Measurements from ENCODE around the gene TRIOBP.

Gene TRIOBP

GRCh38 chr22:37802310-37803194, 105.7 kb downstream of the TRIOBP start:
- ChIA-PET CTCF (interaction anchor here (0.7 kb wide), 1 partner anchor 21 kb away, joined by 4 read pairs; no protein-coding TSS in a partner anchor), POLR2A (interaction anchor here (0.6 kb wide), 1 partner anchor 123 kb away, joined by 3 read pairs; no protein-coding TSS in a partner anchor)
- Histone ChIP-seq H3K9me3 (ENCODE audit: control insufficient read depth, insufficient read depth, low read depth, low read length) (no peaks in the 10 kb centered on the region), H3K4me3 (ENCODE audit: low read depth, low read length) (peak overlapping the region; percentile 68), H3K27ac (ENCODE audit: extremely low read depth, low read depth, low read length) (peak overlapping the region; percentile 48; the same call in 1 of the 2 replicates), H3K4me1 (ENCODE audit: control insufficient read depth, insufficient read depth, low read length) (peaks cover 6% of the 10 kb centered on the region; the same call in 1 of the 2 replicates), H3K36me3 (ENCODE audit: control insufficient read depth in 2 of 2, insufficient read depth in 1 of 2, low read length in 2 of 2) (no peaks in the 10 kb centered on the region)
- TF ChIP-seq ZNF580 (tag by site-specific recombination; IDR thresholded peaks at IDR 0.05) (peak; percentile 22; the same call in 1 of the 2 replicates), GLIS2 (tag by site-specific recombination; IDR thresholded peaks at IDR 0.05) (peak; percentile 67), KLF17 (tag by site-specific recombination; IDR thresholded peaks at IDR 0.05) (peak; percentile 39), ZNF785 (tag by site-specific recombination; IDR thresholded peaks at IDR 0.05) (peak; percentile 44; the same call in 1 of the 2 replicates), SETDB1 (IDR thresholded peaks at IDR 0.05; ENCODE audit: insufficient read length, low read length) (no peak), ZNF341 (tag by site-specific recombination; IDR thresholded peaks at IDR 0.05; ENCODE audit: low read depth) (peak; percentile 89), ZBTB20 (tag by site-specific recombination; IDR thresholded peaks at IDR 0.05) (peak; percentile 95), ZFHX2 (tag by site-specific recombination; conservative IDR thresholded peaks at IDR 0.05) (no peak), ZNF221 (tag by site-specific recombination; IDR thresholded peaks at IDR 0.05; ENCODE audit: borderline replicate concordance) (no peak), ZIC2 (tag by site-specific recombination; IDR thresholded peaks at IDR 0.05) (peak; percentile 72; the same call in 1 of the 2 replicates), ZNF121 (tag by site-specific recombination; IDR thresholded peaks at IDR 0.05) (no peak), ZNF76 (tag by site-specific recombination; IDR thresholded peaks at IDR 0.05; ENCODE audit: borderline replicate concordance, low read depth) (peak; percentile 87), KLF10 (tag by site-specific recombination; IDR thresholded peaks at IDR 0.05) (peak; percentile 80), ZNF394 (tag by site-specific recombination; IDR thresholded peaks at IDR 0.05; ENCODE audit: borderline replicate concordance) (0 out of 2 replicates have a peak, but pooled peaks have one; percentile 19), ZNF398 (tag by site-specific recombination; IDR thresholded peaks at IDR 0.05) (peak; percentile 85), ZSCAN16 (tag by site-specific recombination; IDR thresholded peaks at IDR 0.05) (peak; percentile 96), ZBTB17 (tag by site-specific recombination; IDR thresholded peaks at IDR 0.05) (peak; percentile 54; the same call in 1 of the 2 replicates), ZNF239 (tag by site-specific recombination; IDR thresholded peaks at IDR 0.05) (no peak), ZFP69B (tag by site-specific recombination; IDR thresholded peaks at IDR 0.05) (peak; percentile 96), PATZ1 (tag by site-specific recombination; IDR thresholded peaks at IDR 0.05) (peak; percentile 94; the same call in 1 of the 2 replicates), ZNF335 (tag by site-specific recombination; conservative IDR thresholded peaks at IDR 0.05) (peak; percentile 92), BCL11A (tag by site-specific recombination; IDR thresholded peaks at IDR 0.05; ENCODE audit: low read depth) (no peak), ZNF366 (tag by site-specific recombination; conservative IDR thresholded peaks at IDR 0.05) (peak; percentile 66), ZNF16 (tag by site-specific recombination; IDR thresholded peaks at IDR 0.05; ENCODE audit: low read depth) (no peak), ZBTB48 (tag by site-specific recombination; IDR thresholded peaks at IDR 0.05) (peak; percentile 24), YY1 (tag by site-specific recombination; IDR thresholded peaks at IDR 0.05) (peak; percentile 44; the same call in 1 of the 2 replicates), SP2 (tag by site-specific recombination; IDR thresholded peaks at IDR 0.05) (peak; percentile 79), ZNF155 (tag by site-specific recombination; IDR thresholded peaks at IDR 0.05) (no peak), ZXDB (tag by site-specific recombination; IDR thresholded peaks at IDR 0.05) (peak; percentile 68)
- TF ChIP-seq, protein P1, sequence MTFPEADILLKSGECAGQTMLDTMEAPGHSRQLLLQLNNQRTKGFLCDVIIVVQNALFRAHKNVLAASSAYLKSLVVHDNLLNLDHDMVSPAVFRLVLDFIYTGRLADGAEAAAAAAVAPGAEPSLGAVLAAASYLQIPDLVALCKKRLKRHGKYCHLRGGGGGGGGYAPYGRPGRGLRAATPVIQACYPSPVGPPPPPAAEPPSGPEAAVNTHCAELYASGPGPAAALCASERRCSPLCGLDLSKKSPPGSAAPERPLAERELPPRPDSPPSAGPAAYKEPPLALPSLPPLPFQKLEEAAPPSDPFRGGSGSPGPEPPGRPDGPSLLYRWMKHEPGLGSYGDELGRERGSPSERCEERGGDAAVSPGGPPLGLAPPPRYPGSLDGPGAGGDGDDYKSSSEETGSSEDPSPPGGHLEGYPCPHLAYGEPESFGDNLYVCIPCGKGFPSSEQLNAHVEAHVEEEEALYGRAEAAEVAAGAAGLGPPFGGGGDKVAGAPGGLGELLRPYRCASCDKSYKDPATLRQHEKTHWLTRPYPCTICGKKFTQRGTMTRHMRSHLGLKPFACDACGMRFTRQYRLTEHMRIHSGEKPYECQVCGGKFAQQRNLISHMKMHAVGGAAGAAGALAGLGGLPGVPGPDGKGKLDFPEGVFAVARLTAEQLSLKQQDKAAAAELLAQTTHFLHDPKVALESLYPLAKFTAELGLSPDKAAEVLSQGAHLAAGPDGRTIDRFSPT (tag by site-specific recombination; IDR thresholded peaks at IDR 0.05) = peak; percentile 45; the same call in 1 of the 2 replicates

Data from HEK293 (cell line).